GM12872 (cell line): Measurements from ENCODE around the gene GFPT1.

Experiments used
- CTCF ChIP-seq: IDR thresholded peaks from 3 replicates; pipeline ENCODE4 v1.5.1; 2011; ENCODE audit warnings: low read depth, mild to moderate bottlenecking, low read length, moderate library complexity; ENCODE audit not compliant: insufficient read depth

The GFPT1 gene

GRCh38 chr2:69305712-69306392 is 81.2 kb downstream of the GFPT1 start:
- no peak for TF ChIP-seq CTCF

GRCh38 chr2:69305166-69305565 is 81.9 kb downstream of the GFPT1 start:
- TF ChIP-seq CTCF: no peak

GRCh38 chr2:69304656-69305055 is 82.4 kb downstream of the GFPT1 start:
- TF ChIP-seq CTCF: no peak

- TF ChIP-seq CTCF: no peak
Measured at GRCh38 chr2:69300650-69301049, 86.4 kb downstream of the GFPT1 start.

- no peak for TF ChIP-seq CTCF
Measured at GRCh38 chr2:69299772-69300516, 87.1 kb downstream of the GFPT1 start.

- TF ChIP-seq CTCF: no peak
Measured at GRCh38 chr2:69298862-69299261, 88.2 kb downstream of the GFPT1 start.

- no peak for TF ChIP-seq CTCF
Measured at GRCh38 chr2:69298261-69298660, 88.8 kb downstream of the GFPT1 start.
